KOPT-K1 (cell line): ENCODE measurements around the gene C16orf78.

ENCODE experiments used
- H3K27ac ChIP-seq: fragments of 200-600 bp; sonication (generic); 2 replicates; pipeline ENCODE4 v1.5.1; 2016; ENCODE audit warnings: antibody characterized with exemption, mild to moderate bottlenecking, low read depth, low read length; ENCODE audit not compliant: poor library complexity, severe bottlenecking
- H3K36me3 ChIP-seq: fragments of 200-600 bp; sonication (generic); 2 replicates; pipeline ENCODE4 v1.5.1; 2017; ENCODE audit warnings: antibody characterized with exemption, mild to moderate bottlenecking, low read length, moderate library complexity; ENCODE audit not compliant: insufficient read depth
- H3K9me3 ChIP-seq: fragments of 200-600 bp; sonication (generic); 2 replicates; pipeline ENCODE4 v1.5.1; 2017; ENCODE audit warnings: antibody characterized with exemption, low read length, mild to moderate bottlenecking; ENCODE audit not compliant: insufficient read depth, poor library complexity, severe bottlenecking

The C16orf78 gene

GRCh38 chr16:49343291-49343690 lies 30.3 kb upstream of the C16orf78 start:
- Histone ChIP-seq H3K36me3 (no peaks in the 10 kb centered on the region), H3K27ac (no peak overlapping the region), H3K9me3 (no peaks in the 10 kb centered on the region)

DNA sequence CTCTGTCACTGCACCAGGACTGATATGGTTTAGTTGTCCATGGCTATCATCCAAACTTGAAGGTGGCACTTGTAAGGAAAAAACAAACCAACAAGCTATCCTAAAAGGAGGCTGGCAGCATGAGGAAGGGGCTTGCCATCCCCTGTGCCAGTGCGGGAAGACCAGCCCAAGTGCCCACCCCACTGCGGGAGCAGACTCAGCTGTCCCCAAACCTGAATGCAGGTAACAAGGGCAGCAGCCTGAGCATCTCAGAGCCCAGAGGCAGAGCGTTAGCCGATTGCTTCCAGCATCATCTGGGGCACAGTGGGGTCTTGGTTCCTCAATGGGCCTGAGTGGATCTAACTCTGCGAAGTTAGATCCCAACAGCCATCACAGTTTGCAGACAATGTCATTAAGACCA lies 29.2 kb upstream of the C16orf78 start:
- H3K9me3 ChIP-seq = no peaks in the 10 kb centered on the region
- H3K27ac ChIP-seq = no peak overlapping the region
- H3K36me3 ChIP-seq = no peaks in the 10 kb centered on the region

DNA sequence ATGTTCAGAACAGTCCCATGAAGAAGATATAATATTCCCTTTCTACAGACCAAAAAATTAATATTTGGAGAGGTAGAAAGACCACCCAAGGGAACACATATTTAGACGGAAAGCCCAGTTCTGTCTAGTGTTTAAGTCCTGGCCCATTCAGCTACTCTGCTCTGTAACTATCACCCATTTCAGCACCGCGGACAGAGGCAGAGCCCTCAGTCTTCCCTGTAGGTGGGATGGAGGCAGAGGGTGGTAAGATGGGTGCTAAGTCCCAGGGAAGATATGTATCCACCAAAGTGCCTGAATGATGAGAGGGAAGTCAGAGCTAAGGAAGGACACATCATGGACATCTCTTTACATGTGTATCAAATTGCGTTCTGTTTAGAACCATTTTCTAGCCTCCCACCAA lies 27.8 kb upstream of the C16orf78 start:
- Histone ChIP-seq H3K9me3 (no peaks in the 10 kb centered on the region), H3K27ac (no peak overlapping the region), H3K36me3 (no peaks in the 10 kb centered on the region)

DNA sequence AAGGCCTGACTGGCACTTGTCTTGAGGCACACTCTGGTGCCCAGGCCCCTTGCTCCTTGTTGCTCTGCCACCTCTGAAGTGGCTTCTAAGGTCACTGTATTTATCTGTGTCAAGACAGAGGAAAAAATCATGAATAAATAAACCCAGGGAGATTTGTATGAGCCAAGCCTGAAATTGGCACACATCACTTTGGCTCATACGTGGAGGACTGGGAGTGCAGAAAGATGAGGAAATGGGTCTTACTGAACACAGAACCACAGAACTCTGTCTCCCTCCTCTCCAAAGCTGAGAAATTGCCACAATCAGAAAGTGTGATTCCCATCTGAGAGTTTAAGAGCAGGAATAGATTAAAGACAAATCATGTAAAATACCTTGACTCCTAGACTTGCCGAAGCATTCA lies 27.1 kb upstream of the C16orf78 start:
- Histone ChIP-seq H3K27ac (no peak overlapping the region), H3K36me3 (no peaks in the 10 kb centered on the region), H3K9me3 (no peaks in the 10 kb centered on the region)

DNA sequence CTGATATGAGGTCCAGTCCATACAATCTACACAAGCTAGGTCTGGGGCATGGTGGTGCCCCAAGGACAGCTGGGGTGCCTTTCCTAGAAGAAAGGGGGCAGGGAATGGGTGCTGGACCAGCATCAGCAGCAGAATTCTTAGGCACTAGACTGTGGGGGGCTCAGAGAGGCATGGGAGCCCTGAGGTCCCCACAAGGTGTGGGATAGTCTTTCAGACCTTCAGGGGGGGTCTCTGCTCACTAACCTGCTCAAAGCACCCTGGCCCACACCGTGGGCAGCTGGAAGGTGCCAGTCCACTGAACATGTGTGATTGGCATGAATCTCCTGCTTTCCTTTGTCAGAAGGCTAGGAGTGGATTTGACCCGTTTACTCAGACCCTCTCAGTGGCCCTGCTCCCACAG lies 26.1 kb upstream of the C16orf78 start:
- H3K36me3 ChIP-seq = no peaks in the 10 kb centered on the region
- no peak overlapping the region for H3K27ac ChIP-seq
- H3K9me3 ChIP-seq = no peaks in the 10 kb centered on the region

- H3K36me3 ChIP-seq = no peaks in the 10 kb centered on the region
- no peaks in the 10 kb centered on the region for H3K9me3 ChIP-seq
- no peak overlapping the region for H3K27ac ChIP-seq
These were observed 25.0 kb upstream of the C16orf78 start for GRCh38 chr16:49348408-49349176.

DNA sequence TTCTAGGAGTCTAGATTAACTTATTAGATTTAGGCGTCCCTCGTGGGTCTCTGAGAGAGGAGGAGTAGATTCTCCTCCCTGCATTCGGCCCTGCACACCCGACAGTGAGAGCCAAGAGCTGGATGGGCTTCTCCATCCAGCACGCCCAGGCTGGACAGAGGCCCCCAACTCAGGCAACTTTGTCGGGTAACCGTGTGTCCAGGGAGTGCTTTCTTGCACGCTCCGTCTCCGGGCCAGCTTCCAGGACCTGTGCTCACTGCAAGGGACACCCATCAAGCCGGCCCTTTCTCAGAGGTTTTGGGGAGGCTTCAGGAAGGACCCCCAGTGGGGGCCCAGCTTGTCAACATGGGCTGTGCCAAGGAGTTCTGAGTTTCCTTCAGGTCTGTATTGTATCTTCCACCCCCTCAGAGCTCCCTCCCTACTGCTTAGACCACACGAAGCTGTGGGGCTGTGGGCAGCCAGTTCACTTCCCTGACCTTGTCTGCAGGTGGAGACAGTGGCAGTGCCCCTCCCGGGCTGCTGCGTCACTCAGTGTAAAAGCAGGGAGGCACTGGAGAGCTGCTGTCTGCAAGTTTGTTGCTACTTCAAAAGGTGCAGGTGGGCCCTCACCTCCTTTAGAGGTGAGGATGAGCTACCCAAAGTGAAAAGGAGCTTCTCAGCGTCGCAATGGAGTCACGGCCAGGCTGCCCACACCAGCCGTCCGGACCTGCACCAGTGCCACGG lies 24.0 kb upstream of the C16orf78 start:
- Histone ChIP-seq H3K36me3 (no peaks in the 10 kb centered on the region), H3K27ac (no peak overlapping the region), H3K9me3 (no peaks in the 10 kb centered on the region)

DNA sequence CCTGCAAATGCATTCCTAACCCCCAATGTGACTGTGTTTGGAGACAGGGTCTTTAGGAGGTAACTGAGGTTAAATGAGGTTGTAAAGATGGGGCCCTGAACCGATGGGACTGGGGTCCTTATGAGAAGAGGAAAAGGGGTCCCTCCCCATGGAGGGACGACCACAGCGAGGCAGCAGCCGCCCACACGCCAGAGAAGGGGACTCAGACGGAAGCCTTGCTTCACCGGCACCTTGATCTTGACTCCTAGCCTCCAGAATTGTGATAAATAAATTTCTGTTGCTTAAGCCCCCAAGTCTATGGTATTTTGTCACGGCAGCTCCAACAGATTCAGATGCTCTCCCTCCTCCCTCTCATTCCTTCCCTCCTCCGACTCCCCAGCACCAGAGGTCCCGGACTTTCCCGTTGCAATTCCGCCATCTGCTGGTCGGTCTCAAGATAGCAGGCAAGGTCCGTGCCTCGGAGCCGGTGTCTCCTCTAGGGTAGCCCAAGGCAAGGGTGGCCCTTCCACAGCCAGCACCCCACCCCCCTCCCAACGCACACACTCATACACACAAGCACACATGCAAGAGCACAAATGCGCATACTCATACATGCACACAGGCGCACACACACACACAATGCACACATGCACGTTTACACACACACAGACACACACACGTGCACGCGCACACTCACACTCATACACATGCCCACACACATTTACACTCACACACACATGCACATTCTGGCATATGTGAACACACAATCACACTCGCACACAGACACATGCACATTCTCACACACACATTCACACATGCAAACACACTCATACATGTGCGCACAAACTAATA lies 23.1 kb upstream of the C16orf78 start:
- Histone ChIP-seq H3K36me3 (no peaks in the 10 kb centered on the region), H3K27ac (no peak overlapping the region), H3K9me3 (no peaks in the 10 kb centered on the region)

DNA sequence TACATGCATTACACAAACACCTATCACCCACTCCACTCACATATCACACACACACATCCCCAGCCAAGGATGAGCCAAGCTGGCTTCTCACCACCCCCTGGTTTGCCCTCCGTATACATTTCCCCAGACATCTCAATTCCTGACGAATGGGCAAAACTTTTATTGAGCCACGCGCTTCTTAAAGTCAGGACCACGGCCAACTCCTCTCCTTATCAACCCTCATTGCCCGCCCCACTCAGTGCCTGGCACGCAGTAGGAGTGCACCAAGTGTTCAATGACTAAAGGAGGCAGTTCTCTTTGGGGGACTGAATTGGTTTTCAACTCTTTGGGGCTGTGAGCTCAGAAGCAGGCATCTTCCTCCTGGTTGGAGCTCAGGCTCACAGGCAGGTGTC lies 22.5 kb upstream of the C16orf78 start:
- no peak overlapping the region for H3K27ac ChIP-seq

GRCh38 chr16:49352892-49353291 lies 20.7 kb upstream of the C16orf78 start:
- no peaks in the 10 kb centered on the region for H3K36me3 ChIP-seq
- no peak overlapping the region for H3K27ac ChIP-seq
- H3K9me3 ChIP-seq = no peaks in the 10 kb centered on the region

More for the DNA sequence above, 22.5 kb upstream of the C16orf78 start:
- no peaks in the 10 kb centered on the region for H3K36me3 ChIP-seq
- H3K9me3 ChIP-seq = no peaks in the 10 kb centered on the region

GRCh38 chr16:49353680-49354079 lies 19.9 kb upstream of the C16orf78 start:
- H3K9me3 ChIP-seq = no peaks in the 10 kb centered on the region
- H3K27ac ChIP-seq = no peak overlapping the region
- H3K36me3 ChIP-seq = no peaks in the 10 kb centered on the region

DNA sequence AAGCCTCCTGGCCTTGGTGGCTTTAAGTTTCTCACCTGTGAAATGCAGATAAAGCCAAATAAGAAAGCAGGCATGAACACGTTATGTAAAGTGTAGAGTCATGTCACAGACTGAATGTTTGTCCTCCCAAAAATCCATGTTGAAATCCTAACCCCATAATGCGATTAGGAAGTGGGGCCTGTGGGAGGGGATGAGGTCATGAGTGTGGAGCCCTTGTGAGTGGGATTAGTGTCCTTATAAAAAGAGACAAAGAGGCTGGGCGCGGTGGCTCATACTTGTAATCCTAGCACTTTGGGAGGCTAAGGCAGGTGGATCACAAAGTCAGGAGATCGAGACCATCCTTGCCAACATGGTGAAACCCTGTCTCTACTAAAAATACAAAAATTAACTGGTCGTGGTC lies 19.5 kb upstream of the C16orf78 start:
- Histone ChIP-seq H3K9me3 (no peaks in the 10 kb centered on the region), H3K27ac (no peak overlapping the region), H3K36me3 (no peaks in the 10 kb centered on the region)

- Histone ChIP-seq H3K36me3 (no peaks in the 10 kb centered on the region), H3K9me3 (no peaks in the 10 kb centered on the region), H3K27ac (no peak overlapping the region)
These were observed 18.6 kb upstream of the C16orf78 start for GRCh38 chr16:49354991-49355390.

DNA sequence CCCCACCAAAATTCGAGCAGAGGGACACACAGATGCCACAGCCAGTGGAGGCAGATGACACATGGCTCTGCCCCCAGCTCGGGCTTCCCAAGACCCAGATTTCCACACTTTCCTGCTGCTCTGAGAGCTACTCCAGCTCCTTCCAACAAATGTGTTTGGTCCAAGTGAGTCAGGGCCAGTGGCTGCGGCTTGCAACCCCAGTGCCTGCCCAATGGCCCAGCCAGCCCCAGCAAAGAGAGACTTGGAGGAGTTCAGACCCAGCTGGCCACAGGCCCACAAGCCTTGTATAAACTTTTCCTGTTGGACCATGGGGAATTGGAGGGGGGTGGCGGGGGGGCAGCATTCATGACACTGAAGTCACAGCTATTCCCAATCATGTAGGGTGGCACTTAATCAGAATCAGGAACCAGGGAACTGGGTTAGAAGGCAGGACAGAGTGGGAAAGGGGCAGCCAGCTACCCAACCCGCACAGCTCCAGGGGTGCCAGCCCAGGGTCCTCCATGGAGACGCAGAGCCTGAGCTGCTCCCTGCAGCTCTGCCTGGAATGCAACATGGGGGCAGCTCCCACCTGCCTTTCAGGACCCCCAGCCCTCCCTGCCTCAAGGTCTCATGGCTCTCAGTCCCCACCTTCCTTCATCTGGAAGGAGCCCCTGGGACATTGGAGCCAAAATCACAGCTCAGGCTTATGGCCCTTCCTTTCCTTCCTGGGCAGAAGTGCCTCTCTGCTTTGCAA lies 17.5 kb upstream of the C16orf78 start:
- no peaks in the 10 kb centered on the region for H3K9me3 ChIP-seq
- no peaks in the 10 kb centered on the region for H3K36me3 ChIP-seq
- H3K27ac ChIP-seq = no peak overlapping the region
